Erythroblast (primary cell): Measurements from ENCODE around the gene TXNDC16.

ENCODE experiments used
- GATA1 ChIP-seq: IDR thresholded peaks from 2 replicates; pipeline ENCODE4 v1.6.1; 2011; ENCODE audit warnings: low read depth, mild to moderate bottlenecking, control low read depth, low read length, moderate library complexity
- POLR2A ChIP-seq: IDR thresholded peaks from 2 replicates; pipeline ENCODE4 v1.6.1; 2011; ENCODE audit warnings: mild to moderate bottlenecking, low read length

DNA sequence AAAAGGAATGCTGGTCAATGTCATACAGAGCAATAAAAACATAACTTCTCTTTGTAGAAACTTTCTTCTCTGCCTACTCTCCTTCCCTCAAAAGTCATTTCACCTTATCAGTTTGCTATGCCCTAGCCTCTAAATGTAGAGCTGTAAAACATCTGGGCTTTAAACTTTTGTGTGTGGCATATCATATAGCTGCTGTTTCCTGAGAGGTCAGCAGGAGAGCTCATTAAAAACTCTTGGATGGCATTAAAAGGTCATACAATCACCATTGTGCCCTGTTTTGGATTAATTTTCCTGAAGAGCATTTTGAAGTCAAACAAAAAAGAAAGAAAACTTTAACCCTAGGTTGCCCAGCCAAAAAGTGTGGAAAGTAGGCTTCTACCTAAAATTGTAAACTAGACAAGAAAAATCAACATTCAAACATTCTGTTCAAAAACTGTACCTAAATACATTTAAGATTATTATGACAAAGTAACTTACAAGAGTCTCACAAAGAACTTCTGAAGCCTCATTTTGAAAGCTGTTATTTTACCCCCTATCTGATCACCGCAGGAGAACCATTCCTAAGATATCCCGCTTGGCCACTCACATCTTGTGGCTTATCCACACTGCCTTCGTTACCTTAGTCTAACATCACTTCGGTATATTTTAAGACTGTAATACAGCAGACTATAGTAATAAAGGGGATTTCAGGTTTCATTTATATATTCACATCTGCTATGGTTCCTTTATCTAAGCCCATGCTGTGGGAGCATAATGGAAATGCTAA lies 38.1 kb downstream of the TXNDC16 start:
- TF ChIP-seq POLR2A (no peak), GATA1 (no peak)
